ENCODE data around the gene ARHGAP29. TPM values are rescaled to one million over a fixed set of nuclear protein-coding genes. Genes with fewer than 3 reads are reported as not detected.

ARHGAP29 gene
- total RNA-seq, 4 donors from 2014 or later, result 4.1 to 8.9 (median 5.4) TPM

DNA sequence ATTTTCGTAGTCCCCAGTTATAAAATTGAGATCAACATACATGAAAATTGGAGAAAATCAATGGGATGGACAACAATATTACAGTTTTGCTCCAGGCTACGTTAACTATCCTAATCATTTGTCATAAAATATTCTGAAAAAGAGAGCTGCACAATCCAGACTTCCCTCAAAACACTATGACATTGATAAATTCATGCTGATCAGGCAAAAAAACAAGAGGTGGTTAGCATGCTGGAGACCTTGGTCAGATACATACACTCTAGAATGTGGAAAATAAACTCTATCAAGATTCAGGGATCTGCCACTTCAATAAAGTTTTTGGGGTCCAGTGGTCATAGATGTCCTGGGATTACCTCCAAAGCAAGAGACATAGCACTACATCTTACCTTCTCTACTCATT is 32.5 kb upstream of the ARHGAP29 start:
- TF ChIP-seq POLR2A (IDR thresholded peaks at IDR 0.05) (no peak), POLR2AphosphoS5 (IDR thresholded peaks at IDR 0.05) (no peak), EP300 (IDR thresholded peaks at IDR 0.05; ENCODE audit: low read depth) (no peak)
- TF ChIP-seq, protein P1, sequence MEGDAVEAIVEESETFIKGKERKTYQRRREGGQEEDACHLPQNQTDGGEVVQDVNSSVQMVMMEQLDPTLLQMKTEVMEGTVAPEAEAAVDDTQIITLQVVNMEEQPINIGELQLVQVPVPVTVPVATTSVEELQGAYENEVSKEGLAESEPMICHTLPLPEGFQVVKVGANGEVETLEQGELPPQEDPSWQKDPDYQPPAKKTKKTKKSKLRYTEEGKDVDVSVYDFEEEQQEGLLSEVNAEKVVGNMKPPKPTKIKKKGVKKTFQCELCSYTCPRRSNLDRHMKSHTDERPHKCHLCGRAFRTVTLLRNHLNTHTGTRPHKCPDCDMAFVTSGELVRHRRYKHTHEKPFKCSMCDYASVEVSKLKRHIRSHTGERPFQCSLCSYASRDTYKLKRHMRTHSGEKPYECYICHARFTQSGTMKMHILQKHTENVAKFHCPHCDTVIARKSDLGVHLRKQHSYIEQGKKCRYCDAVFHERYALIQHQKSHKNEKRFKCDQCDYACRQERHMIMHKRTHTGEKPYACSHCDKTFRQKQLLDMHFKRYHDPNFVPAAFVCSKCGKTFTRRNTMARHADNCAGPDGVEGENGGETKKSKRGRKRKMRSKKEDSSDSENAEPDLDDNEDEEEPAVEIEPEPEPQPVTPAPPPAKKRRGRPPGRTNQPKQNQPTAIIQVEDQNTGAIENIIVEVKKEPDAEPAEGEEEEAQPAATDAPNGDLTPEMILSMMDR (IDR thresholded peaks at IDR 0.05), result no peak
- Histone ChIP-seq H3K27ac (no peak overlapping the region), H3K9me3 (no peaks in the 10 kb centered on the region), H3K27me3 (no peaks in the 10 kb centered on the region), H3K4me1 (peaks cover 0 to 5% (median 0%) of the 10 kb centered on the region in 4 donors), H3K4me3 (no peak overlapping the region), H3K36me3 (no peaks in the 10 kb centered on the region)
- DNase-seq, result no peak
- intact Hi-C loops (cut with DNase I; ENCODE audit: low total_unique reads) (no loop called here), in situ Hi-C loops (cut with MboI; ENCODE audit: low pct_ligation_motif_present in 1 of 4, low pct_unique_long_range_greater_than_20kb in 1 of 4, low sequenced_read_pairs in 3 of 4) (no loop called here)
- WGBS, 2 donors (ENCODE audit: low coverage in 1 of 2), result 75 to 100% methylated on average over 2 of the region's 2 CpGs

DNA sequence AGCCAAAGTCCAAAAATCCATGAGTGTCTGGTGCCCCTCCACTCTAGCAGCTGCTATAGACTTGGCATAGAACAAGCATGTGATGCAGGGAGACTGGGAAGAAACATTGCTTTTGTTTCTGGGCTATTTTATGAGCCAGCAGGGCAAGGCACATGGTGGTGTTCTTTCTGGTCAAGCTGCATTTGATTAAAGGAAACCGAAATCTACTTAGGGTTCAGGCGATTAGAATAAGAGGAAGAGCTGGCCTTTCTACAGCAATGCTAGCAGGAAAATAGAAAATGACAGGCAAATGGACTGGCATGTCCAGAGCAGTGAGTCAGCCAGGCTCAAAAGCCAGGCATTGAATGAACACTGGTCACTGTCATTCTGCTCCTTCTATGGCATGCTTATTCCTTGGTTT is 28.5 kb upstream of the ARHGAP29 start:
- H3K27ac ChIP-seq, result no peak overlapping the region
- DNase-seq, result no peak
- TF ChIP-seq, protein P1 (IDR thresholded peaks at IDR 0.05), result no peak
- no peak for TF ChIP-seq POLR2A (IDR thresholded peaks at IDR 0.05)
- no peak for TF ChIP-seq EP300 (IDR thresholded peaks at IDR 0.05; ENCODE audit: low read depth)
- TF ChIP-seq POLR2AphosphoS5 (IDR thresholded peaks at IDR 0.05), result no peak
- 79% methylated on average over 2 of the region's 2 CpGs; no CpG with 5 or more reads in 1 of the 2 donors for WGBS, 2 donors (ENCODE audit: low coverage in 1 of 2)
- H3K27me3 ChIP-seq, result no peaks in the 10 kb centered on the region
- H3K4me1 ChIP-seq, result no peaks in the 10 kb centered on the region
- H3K36me3 ChIP-seq, result no peaks in the 10 kb centered on the region
- intact Hi-C loops (cut with DNase I; ENCODE audit: low total_unique reads) (no loop called here), in situ Hi-C loops (cut with MboI; ENCODE audit: low pct_ligation_motif_present in 1 of 4, low pct_unique_long_range_greater_than_20kb in 1 of 4, low sequenced_read_pairs in 3 of 4) (no loop called here)
- no peaks in the 10 kb centered on the region for H3K9me3 ChIP-seq
- no peak overlapping the region for H3K4me3 ChIP-seq

DNA sequence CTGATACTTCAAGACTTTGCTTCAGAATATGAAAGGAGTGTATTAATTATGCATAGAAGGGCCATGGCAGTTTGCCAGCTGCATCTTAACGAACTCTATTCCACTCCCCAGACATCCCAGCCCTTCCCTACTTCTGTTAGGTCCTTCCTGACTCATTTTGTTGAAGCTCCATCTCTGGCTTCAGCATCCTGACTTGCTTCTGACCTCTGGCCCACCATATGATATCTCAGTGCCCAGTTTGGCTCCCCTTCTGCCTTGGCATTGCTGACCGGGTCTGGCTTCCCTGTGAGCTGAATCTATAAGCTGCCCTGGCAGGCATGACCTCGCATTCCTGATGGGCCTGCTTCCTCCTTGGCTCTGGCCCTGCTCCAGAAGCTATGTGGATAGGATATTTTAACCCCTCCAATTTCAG is 27.6 kb upstream of the ARHGAP29 start:
- no peak overlapping the region for H3K4me3 ChIP-seq
- intact Hi-C loops (cut with DNase I; ENCODE audit: low total_unique reads) (no loop called here), in situ Hi-C loops (cut with MboI; ENCODE audit: low pct_ligation_motif_present in 1 of 4, low pct_unique_long_range_greater_than_20kb in 1 of 4, low sequenced_read_pairs in 3 of 4) (no loop called here)
- H3K27ac ChIP-seq, result no peak overlapping the region
- no peaks in the 10 kb centered on the region for H3K27me3 ChIP-seq
- no peak for DNase-seq
- H3K9me3 ChIP-seq, result no peaks in the 10 kb centered on the region
- H3K36me3 ChIP-seq, result no peaks in the 10 kb centered on the region
- 50% methylated on average over 3 of the region's 3 CpGs; no CpG with 5 or more reads in 1 of the 2 donors for WGBS, 2 donors (ENCODE audit: low coverage in 1 of 2)
- TF ChIP-seq POLR2A (IDR thresholded peaks at IDR 0.05) (no peak), POLR2AphosphoS5 (IDR thresholded peaks at IDR 0.05) (no peak), EP300 (IDR thresholded peaks at IDR 0.05; ENCODE audit: low read depth) (no peak)
- TF ChIP-seq, protein P1 (IDR thresholded peaks at IDR 0.05), result no peak
- H3K4me1 ChIP-seq, result no peaks in the 10 kb centered on the region

DNA sequence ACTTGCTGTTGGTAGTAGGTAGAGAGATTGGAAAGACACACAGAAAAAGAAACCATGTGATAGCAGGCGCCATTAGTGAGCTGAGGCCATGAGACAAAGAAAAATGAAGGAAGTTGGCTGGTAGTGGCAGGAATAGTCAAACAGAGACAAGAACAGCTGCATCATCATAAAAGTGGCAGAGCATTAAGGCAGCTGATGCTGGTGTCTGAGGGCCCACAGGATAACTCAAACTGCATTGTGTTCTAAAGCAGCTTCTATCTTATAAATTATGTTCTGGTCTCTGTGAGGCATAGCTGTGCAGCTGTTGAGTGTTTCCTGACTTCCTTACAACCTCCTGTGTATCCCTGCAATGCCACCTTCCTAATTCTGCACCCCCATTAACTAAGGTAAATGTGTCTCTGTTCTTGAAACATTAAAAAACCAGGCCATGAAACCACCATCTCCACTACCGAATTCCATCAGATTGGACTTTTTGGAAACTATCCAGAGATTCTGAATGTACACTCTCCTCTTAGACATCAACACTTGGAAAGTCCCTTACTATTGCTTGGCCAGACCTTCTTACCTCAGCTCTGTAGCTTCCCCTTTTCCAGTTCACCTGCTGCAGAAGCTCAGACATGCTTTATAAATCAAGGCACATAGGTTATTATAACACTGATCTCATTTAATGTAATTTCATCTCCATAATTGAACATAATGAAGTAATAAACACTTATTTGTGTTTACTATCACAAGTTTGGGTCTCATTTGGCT is 23.4 kb upstream of the ARHGAP29 start:
- 89 to 100% methylated on average over 2 of the region's 2 CpGs for WGBS, 2 donors (ENCODE audit: low coverage in 1 of 2)
- no peaks in the 10 kb centered on the region for H3K27me3 ChIP-seq
- intact Hi-C loops (cut with DNase I; ENCODE audit: low total_unique reads) (no loop called here), in situ Hi-C loops (cut with MboI; ENCODE audit: low pct_ligation_motif_present in 1 of 4, low pct_unique_long_range_greater_than_20kb in 1 of 4, low sequenced_read_pairs in 3 of 4) (no loop called here)
- no peak overlapping the region for H3K4me3 ChIP-seq
- H3K27ac ChIP-seq, result no peak overlapping the region
- H3K9me3 ChIP-seq, result no peaks in the 10 kb centered on the region
- peaks cover 0 to 5% (median 0%) of the 10 kb centered on the region in 4 donors for H3K4me1 ChIP-seq
- DNase-seq, result no peak
- H3K36me3 ChIP-seq, result no peaks in the 10 kb centered on the region
- TF ChIP-seq EP300 (IDR thresholded peaks at IDR 0.05; ENCODE audit: low read depth) (no peak), POLR2A (IDR thresholded peaks at IDR 0.05) (no peak), POLR2AphosphoS5 (IDR thresholded peaks at IDR 0.05) (no peak)
- TF ChIP-seq, protein P1 (IDR thresholded peaks at IDR 0.05), result no peak
